ENCODE data around the gene CCDC106. TPM values are rescaled to one million over a fixed set of nuclear protein-coding genes. Genes with fewer than 3 reads are reported as not detected.

CCDC106 gene
- total RNA-seq, 1 donor from 2014 or later = 11.1 TPM

DNA sequence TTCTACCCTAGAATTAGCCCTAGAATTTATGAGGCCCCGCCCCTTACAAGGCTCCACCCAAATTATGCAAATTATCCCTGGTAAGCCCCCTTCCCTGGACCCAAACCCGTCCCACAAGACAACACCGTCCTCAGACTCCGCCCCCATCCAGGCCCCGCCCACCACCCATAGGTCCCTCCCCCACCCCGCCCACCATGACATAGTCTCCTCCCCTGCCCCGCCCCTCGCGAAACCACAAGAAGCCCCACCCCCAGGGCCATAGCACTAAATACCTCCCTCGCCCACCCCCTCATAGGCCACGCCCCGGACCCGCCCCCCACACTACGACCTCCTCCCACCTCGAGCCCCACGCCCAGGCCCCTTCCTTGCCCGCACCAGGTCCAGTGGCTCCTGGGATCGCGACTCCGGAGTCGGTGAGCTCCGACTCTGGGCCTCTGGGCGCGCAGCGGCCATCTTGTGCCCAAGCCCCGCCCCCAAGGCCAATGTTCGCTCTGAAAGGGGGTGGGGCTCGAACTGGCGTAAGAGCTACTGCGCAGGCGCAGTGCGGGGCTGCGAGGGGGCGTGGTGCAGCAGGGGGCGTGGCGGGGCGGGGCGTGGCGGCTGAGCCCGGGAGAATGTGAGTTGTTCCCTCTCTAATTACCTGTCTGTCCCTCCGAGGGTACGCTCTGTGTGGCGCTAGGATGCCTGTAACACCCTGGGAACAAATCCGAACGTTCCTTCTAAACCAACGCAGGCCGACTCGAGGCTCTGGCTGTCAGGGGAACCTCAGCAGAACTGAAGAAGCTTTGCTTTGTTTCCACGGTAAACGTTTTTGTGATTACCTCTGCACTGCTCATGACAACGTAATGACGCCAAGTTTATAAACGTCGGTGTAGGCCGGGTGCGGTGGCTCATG, 23.7 kb upstream of the CCDC106 start, which contains the start of gene ZNF784:
Gene ZNF784, minus strand, starts transcription at position 458 of the 895 bp plus-strand sequence. Its CDS starts 5 bp downstream, at position 453.
- Histone ChIP-seq H3K27me3 (no peaks in the 10 kb centered on the region), H3K4me3 (peak within 1 kb of the TSS; percentile 53), H3K36me3 (no peaks in the 10 kb centered on the region), H3K9me3 (no peaks in the 10 kb centered on the region), H3K27ac (peak within 1 kb of the TSS; percentile 83), H3K4me1 (peaks cover 23% of the 10 kb centered on the region)
- DNase-seq = peak; percentile 95
- intact Hi-C loops (cut with DNase I) = no loop called here
- peak; percentile 96 for ATAC-seq
- TF ChIP-seq, protein P1, sequence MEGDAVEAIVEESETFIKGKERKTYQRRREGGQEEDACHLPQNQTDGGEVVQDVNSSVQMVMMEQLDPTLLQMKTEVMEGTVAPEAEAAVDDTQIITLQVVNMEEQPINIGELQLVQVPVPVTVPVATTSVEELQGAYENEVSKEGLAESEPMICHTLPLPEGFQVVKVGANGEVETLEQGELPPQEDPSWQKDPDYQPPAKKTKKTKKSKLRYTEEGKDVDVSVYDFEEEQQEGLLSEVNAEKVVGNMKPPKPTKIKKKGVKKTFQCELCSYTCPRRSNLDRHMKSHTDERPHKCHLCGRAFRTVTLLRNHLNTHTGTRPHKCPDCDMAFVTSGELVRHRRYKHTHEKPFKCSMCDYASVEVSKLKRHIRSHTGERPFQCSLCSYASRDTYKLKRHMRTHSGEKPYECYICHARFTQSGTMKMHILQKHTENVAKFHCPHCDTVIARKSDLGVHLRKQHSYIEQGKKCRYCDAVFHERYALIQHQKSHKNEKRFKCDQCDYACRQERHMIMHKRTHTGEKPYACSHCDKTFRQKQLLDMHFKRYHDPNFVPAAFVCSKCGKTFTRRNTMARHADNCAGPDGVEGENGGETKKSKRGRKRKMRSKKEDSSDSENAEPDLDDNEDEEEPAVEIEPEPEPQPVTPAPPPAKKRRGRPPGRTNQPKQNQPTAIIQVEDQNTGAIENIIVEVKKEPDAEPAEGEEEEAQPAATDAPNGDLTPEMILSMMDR (IDR thresholded peaks at IDR 0.05) = no peak

DNA sequence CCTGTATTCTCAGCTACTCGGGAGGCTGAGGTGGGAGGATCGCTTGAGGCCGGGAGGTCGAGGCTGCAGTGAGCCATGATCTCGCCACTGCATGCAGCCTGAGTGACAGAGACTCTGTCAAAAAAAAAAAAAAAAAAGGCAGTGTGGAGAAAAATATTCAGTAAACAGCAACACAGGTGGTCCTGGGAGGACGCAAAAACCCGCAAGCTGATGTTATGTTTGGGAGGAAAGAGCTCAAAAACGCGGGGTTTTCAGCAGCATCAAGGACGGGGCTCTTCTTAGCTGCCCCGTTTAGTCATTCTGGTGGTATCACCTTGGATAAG, 23.0 kb upstream of the CCDC106 start:
- H3K27ac ChIP-seq = peak overlapping the region; percentile 83
- H3K4me1 ChIP-seq = peaks cover 17% of the 10 kb centered on the region
- H3K27me3 ChIP-seq = no peaks in the 10 kb centered on the region
- no peak for DNase-seq
- TF ChIP-seq, protein P1 (IDR thresholded peaks at IDR 0.05) = no peak
- ATAC-seq = no peak
- H3K36me3 ChIP-seq = no peaks in the 10 kb centered on the region
- peak overlapping the region; percentile 53 for H3K4me3 ChIP-seq
- intact Hi-C loops (cut with DNase I) = no loop called here
- H3K9me3 ChIP-seq = no peaks in the 10 kb centered on the region

DNA sequence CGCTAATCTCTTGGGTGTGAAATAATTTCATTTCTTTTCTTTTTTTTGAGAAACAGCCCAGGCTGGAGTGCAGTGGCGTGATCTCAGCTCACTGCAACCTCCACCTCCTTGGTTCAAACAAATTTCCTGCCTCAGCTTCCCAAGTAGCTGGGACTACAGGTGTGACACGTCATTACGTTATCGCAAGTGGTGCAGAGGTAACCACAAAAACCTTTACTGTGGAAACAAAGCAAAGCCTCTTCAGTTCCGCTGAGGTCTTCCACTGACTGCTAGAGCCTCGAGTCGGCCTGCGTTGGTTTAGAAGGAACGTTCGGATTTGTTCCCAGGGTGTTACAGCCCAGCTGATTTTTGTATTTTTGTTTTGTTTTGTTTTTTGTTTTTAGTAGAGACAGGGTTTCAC, 21.7 kb upstream of the CCDC106 start:
- ATAC-seq (no peak), DNase-seq (no peak)
- Histone ChIP-seq H3K27me3 (no peaks in the 10 kb centered on the region), H3K27ac (no peak overlapping the region), H3K36me3 (no peaks in the 10 kb centered on the region), H3K4me3 (no peak overlapping the region), H3K4me1 (peaks cover 8% of the 10 kb centered on the region), H3K9me3 (no peaks in the 10 kb centered on the region)
- intact Hi-C loops (cut with DNase I) = no loop called here
- TF ChIP-seq, protein P1 (IDR thresholded peaks at IDR 0.05) = no peak

DNA sequence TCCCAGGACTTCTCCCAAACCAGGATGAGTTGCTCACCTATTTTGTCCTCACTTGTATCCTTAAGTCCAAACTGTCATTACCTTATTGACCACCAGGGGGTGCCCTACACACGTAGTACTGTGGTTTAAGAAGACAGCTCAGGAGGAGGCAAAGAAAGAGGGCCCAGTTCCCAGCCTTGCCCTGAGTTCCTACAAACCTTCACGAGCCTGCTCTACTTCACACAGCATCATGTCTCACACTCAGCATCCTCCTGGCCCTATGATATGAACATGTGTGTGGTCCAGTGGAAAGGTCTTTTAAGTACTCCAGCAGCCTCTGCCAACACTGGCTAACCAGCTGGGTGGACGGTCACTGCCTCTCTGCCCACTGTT, 15.6 kb upstream of the CCDC106 start:
- Histone ChIP-seq H3K36me3 (no peaks in the 10 kb centered on the region), H3K27ac (no peak overlapping the region), H3K9me3 (no peaks in the 10 kb centered on the region), H3K4me3 (no peak overlapping the region), H3K4me1 (peaks cover 32% of the 10 kb centered on the region), H3K27me3 (no peaks in the 10 kb centered on the region)
- peak; percentile 67 for DNase-seq
- TF ChIP-seq, protein P1 (IDR thresholded peaks at IDR 0.05) = peak; percentile 86
- intact Hi-C loops (cut with DNase I) = no loop called here
- ATAC-seq = peak; percentile 86

DNA sequence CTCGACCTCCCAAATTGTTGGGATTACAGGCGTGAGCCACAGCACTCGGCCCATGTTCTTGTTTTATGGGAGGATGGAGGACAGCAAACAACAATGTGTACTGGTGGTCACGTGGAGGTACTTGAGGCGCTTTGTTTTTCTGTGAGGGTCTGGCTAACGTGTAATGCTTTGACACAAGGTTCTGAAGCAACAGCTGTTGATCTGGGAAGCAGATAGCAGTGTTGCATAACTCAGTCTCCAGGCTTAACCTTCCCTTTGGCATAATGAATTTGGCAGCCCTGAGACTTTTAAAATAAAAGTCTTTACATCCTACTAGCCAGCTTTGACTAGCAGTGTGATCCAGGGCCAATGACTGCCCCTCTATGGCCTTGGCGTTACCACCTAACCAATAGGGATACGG, 14.2 kb upstream of the CCDC106 start:
- no peak for ATAC-seq
- TF ChIP-seq, protein P1 (IDR thresholded peaks at IDR 0.05) = no peak
- Histone ChIP-seq H3K36me3 (no peaks in the 10 kb centered on the region), H3K9me3 (no peaks in the 10 kb centered on the region), H3K27me3 (no peaks in the 10 kb centered on the region), H3K4me3 (no peak overlapping the region), H3K4me1 (peaks cover 39% of the 10 kb centered on the region), H3K27ac (peak overlapping the region; percentile 100)
- no peak for DNase-seq
- intact Hi-C loops (cut with DNase I) = no loop called here
